ENCODE data around the gene ARSJ. TPM values are rescaled to one million over a fixed set of nuclear protein-coding genes. Genes with fewer than 3 reads are reported as not detected.
A peak's percentile ranks its signal among the peaks of the same experiment; 100 is the strongest.

ARSJ gene
- polyA plus RNA-seq, 4 donors: 0.22 to 14.4 (median 1.0) TPM; not detected in 1

DNA sequence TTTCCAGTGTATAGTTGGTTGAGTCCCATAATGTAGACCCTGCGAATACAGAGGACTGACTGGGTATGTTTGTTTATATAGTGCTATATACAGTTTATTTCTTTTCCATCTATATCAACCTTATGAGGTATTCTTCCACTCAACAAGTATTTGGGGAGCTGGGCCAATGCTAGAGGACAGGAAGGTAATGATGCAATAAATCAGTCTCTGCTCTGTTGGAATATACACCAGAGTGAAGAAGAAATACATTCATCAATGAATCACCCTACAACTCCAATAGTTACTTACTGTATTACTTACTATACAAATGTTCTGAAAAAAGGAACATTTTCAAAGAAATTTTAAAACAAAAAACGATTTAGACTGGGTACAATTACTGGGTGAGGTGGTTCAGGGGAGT is 2.1 kb upstream of the ARSJ start:
- H3K4me3 ChIP-seq (ENCODE audit: low read depth in 1 of 3, low read length in 3 of 3): no peak overlapping the region
- H3K27ac ChIP-seq (ENCODE audit: low read depth in 1 of 3, low read length in 2 of 3): no peak overlapping the region
- H3K36me3 ChIP-seq (ENCODE audit: control insufficient read depth in 3 of 3, insufficient read depth in 2 of 3, low read depth in 1 of 3, low read length in 3 of 3): no peaks in the 10 kb centered on the region
- no peak for FAIRE-seq
- no peaks in the 10 kb centered on the region for H3K9me3 ChIP-seq (ENCODE audit: control insufficient read depth in 2 of 2, insufficient read depth in 1 of 2, low read depth in 1 of 2, low read length in 1 of 2)
- H3K4me1 ChIP-seq (ENCODE audit: control insufficient read depth in 3 of 3, insufficient read depth in 2 of 3, low read depth in 1 of 3, low read length in 2 of 3): peaks cover 0 to 3% (median 0%) of the 10 kb centered on the region in 3 donors
- peaks cover 0 to 1% (median 0%) of the 10 kb centered on the region in 3 donors for H3K27me3 ChIP-seq (ENCODE audit: control insufficient read depth in 3 of 3, insufficient read depth in 3 of 3, low read length in 3 of 3)
- DNase-seq: no peak
- WGBS, 3 donors: 75 to 84% (median 83%) methylated on average over 2 of the region's 2 CpGs

- peaks cover 0 to 1% (median 0%) of the 10 kb centered on the region in 3 donors for H3K27me3 ChIP-seq (ENCODE audit: control insufficient read depth in 3 of 3, insufficient read depth in 3 of 3, low read length in 3 of 3)
- peak overlapping the region; percentile 21 to 72 (median 44) for H3K4me3 ChIP-seq (ENCODE audit: low read depth in 1 of 3, low read length in 3 of 3)
- H3K4me1 ChIP-seq (ENCODE audit: control insufficient read depth in 3 of 3, insufficient read depth in 2 of 3, low read depth in 1 of 3, low read length in 2 of 3): peaks cover 0 to 5% (median 0%) of the 10 kb centered on the region in 3 donors
- no peaks in the 10 kb centered on the region for H3K36me3 ChIP-seq (ENCODE audit: control insufficient read depth in 3 of 3, insufficient read depth in 2 of 3, low read depth in 1 of 3, low read length in 3 of 3)
- DNase-seq (peak in 1 of 2 donors; percentile 32), FAIRE-seq (no peak)
- 5 to 8% (median 5%) methylated on average over 17 of the region's 17 CpGs for WGBS, 3 donors
- peak overlapping the region in 2 of 3 donors; percentile 60 to 79 for H3K27ac ChIP-seq (ENCODE audit: low read depth in 1 of 3, low read length in 2 of 3)
- H3K9me3 ChIP-seq (ENCODE audit: control insufficient read depth in 2 of 2, insufficient read depth in 1 of 2, low read depth in 1 of 2, low read length in 1 of 2): no peaks in the 10 kb centered on the region
These were observed 613 bp upstream of the ARSJ start for GRCh38 chr4:113979905-113980615.

GRCh38 chr4:113978561-113979147 is 793 bp downstream of the ARSJ start:
- H3K27ac ChIP-seq (ENCODE audit: low read depth in 1 of 3, low read length in 2 of 3): peak overlapping the region in 1 of 3 donors; percentile 79
- no peaks in the 10 kb centered on the region for H3K36me3 ChIP-seq (ENCODE audit: control insufficient read depth in 3 of 3, insufficient read depth in 2 of 3, low read depth in 1 of 3, low read length in 3 of 3)
- peak in 1 of 2 donors; percentile 68 for DNase-seq
- no peaks in the 10 kb centered on the region for H3K9me3 ChIP-seq (ENCODE audit: control insufficient read depth in 2 of 2, insufficient read depth in 1 of 2, low read depth in 1 of 2, low read length in 1 of 2)
- no peak for FAIRE-seq
- peaks cover 0 to 5% (median 0%) of the 10 kb centered on the region in 3 donors for H3K4me1 ChIP-seq (ENCODE audit: control insufficient read depth in 3 of 3, insufficient read depth in 2 of 3, low read depth in 1 of 3, low read length in 2 of 3)
- peaks cover 0 to 1% (median 0%) of the 10 kb centered on the region in 3 donors for H3K27me3 ChIP-seq (ENCODE audit: control insufficient read depth in 3 of 3, insufficient read depth in 3 of 3, low read length in 3 of 3)
- peak overlapping the region in 1 of 3 donors; percentile 72 for H3K4me3 ChIP-seq (ENCODE audit: low read depth in 1 of 3, low read length in 3 of 3)
- WGBS, 3 donors: 51 to 81% (median 80%) methylated on average over 18 of the region's 18 CpGs

GRCh38 chr4:113978105-113978504 is 1.3 kb downstream of the ARSJ start:
- Histone ChIP-seq H3K4me1 (ENCODE audit: control insufficient read depth in 3 of 3, insufficient read depth in 2 of 3, low read depth in 1 of 3, low read length in 2 of 3) (peaks cover 0 to 5% (median 0%) of the 10 kb centered on the region in 3 donors), H3K4me3 (ENCODE audit: low read depth in 1 of 3, low read length in 3 of 3) (peak overlapping the region in 1 of 3 donors; percentile 72), H3K9me3 (ENCODE audit: control insufficient read depth in 2 of 2, insufficient read depth in 1 of 2, low read depth in 1 of 2, low read length in 1 of 2) (no peaks in the 10 kb centered on the region), H3K36me3 (ENCODE audit: control insufficient read depth in 3 of 3, insufficient read depth in 2 of 3, low read depth in 1 of 3, low read length in 3 of 3) (no peaks in the 10 kb centered on the region), H3K27ac (ENCODE audit: low read depth in 1 of 3, low read length in 2 of 3) (peak overlapping the region in 1 of 3 donors; percentile 79), H3K27me3 (ENCODE audit: control insufficient read depth in 3 of 3, insufficient read depth in 3 of 3, low read length in 3 of 3) (no peaks in the 10 kb centered on the region)
- DNase-seq (no peak), FAIRE-seq (no peak)
- WGBS, 3 donors: 77 to 84% (median 83%) methylated on average over 2 of the region's 2 CpGs

DNA sequence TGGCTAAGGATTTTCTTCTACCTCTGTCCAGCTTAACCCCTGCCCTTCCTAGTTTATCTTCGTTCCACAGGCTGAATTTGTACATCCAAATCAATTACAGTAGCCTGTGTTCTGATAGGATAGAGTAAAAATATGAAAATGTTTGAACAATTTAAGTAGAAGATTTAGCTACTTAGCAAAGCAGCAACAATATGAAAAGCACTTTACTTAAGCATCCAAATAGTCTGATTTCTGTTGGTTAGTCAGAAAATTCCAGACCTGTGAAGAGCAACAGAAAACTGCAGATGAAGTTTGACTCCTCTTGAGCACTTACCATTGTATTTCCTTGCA is 2.0 kb downstream of the ARSJ start:
- Histone ChIP-seq H3K36me3 (ENCODE audit: control insufficient read depth in 3 of 3, insufficient read depth in 2 of 3, low read depth in 1 of 3, low read length in 3 of 3) (no peaks in the 10 kb centered on the region), H3K27me3 (ENCODE audit: control insufficient read depth in 3 of 3, insufficient read depth in 3 of 3, low read length in 3 of 3) (no peaks in the 10 kb centered on the region), H3K4me3 (ENCODE audit: low read depth in 1 of 3, low read length in 3 of 3) (peak overlapping the region in 1 of 3 donors; percentile 16), H3K27ac (ENCODE audit: low read depth in 1 of 3, low read length in 2 of 3) (peak overlapping the region in 1 of 3 donors; percentile 24), H3K9me3 (ENCODE audit: control insufficient read depth in 2 of 2, insufficient read depth in 1 of 2, low read depth in 1 of 2, low read length in 1 of 2) (no peaks in the 10 kb centered on the region), H3K4me1 (ENCODE audit: control insufficient read depth in 3 of 3, insufficient read depth in 2 of 3, low read depth in 1 of 3, low read length in 2 of 3) (peaks cover 0 to 5% (median 0%) of the 10 kb centered on the region in 3 donors)
- no peak for FAIRE-seq
- 49 to 80% (median 73%) methylated on average over 1 of the region's 1 CpG for WGBS, 3 donors
- peak in 1 of 2 donors; percentile 28 for DNase-seq

GRCh38 chr4:113976741-113977525 is 2.5 kb downstream of the ARSJ start:
- WGBS, 3 donors: 44 to 47% (median 46%) methylated on average over 2 of the region's 2 CpGs
- Histone ChIP-seq H3K27me3 (ENCODE audit: control insufficient read depth in 3 of 3, insufficient read depth in 3 of 3, low read length in 3 of 3) (no peaks in the 10 kb centered on the region), H3K4me3 (ENCODE audit: low read depth in 1 of 3, low read length in 3 of 3) (peak overlapping the region in 1 of 3 donors; percentile 16), H3K9me3 (ENCODE audit: control insufficient read depth in 2 of 2, insufficient read depth in 1 of 2, low read depth in 1 of 2, low read length in 1 of 2) (no peaks in the 10 kb centered on the region), H3K27ac (ENCODE audit: low read depth in 1 of 3, low read length in 2 of 3) (peak overlapping the region in 1 of 3 donors; percentile 24), H3K36me3 (ENCODE audit: control insufficient read depth in 3 of 3, insufficient read depth in 2 of 3, low read depth in 1 of 3, low read length in 3 of 3) (no peaks in the 10 kb centered on the region), H3K4me1 (ENCODE audit: control insufficient read depth in 3 of 3, insufficient read depth in 2 of 3, low read depth in 1 of 3, low read length in 2 of 3) (peaks cover 0 to 5% (median 0%) of the 10 kb centered on the region in 3 donors)
- FAIRE-seq: no peak
- peak in 1 of 2 donors; percentile 30 for DNase-seq

DNA sequence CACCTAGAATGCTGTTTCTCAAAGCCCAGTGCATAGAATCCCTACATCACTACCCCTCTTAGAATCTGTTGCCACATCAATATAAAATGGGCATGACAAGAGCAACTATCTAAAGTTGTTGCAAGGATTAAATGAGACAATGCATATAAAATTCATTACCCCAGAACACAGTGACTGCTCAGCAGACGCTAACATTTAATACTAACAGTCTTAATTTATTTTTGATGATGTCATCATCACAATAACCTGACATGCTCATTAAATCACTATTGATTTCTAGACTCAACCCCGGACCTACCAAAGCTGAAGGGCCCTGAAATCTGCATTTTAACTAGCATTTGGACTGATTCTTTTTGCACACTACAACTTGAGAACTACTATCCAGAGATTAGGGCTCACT is 3.9 kb downstream of the ARSJ start:
- no peaks in the 10 kb centered on the region for H3K27me3 ChIP-seq (ENCODE audit: control insufficient read depth in 3 of 3, insufficient read depth in 3 of 3, low read length in 3 of 3)
- H3K4me3 ChIP-seq (ENCODE audit: low read depth in 1 of 3, low read length in 3 of 3): no peak overlapping the region
- no peak overlapping the region for H3K27ac ChIP-seq (ENCODE audit: low read depth in 1 of 3, low read length in 2 of 3)
- no peaks in the 10 kb centered on the region for H3K9me3 ChIP-seq (ENCODE audit: control insufficient read depth in 2 of 2, insufficient read depth in 1 of 2, low read depth in 1 of 2, low read length in 1 of 2)
- H3K4me1 ChIP-seq (ENCODE audit: control insufficient read depth in 3 of 3, insufficient read depth in 2 of 3, low read depth in 1 of 3, low read length in 2 of 3): peaks cover 0 to 2% (median 0%) of the 10 kb centered on the region in 3 donors
- WGBS, 3 donors: 83 to 91% (median 90%) methylated on average over 2 of the region's 2 CpGs
- FAIRE-seq: no peak
- peaks cover 0 to 1% (median 0%) of the 10 kb centered on the region in 3 donors for H3K36me3 ChIP-seq (ENCODE audit: control insufficient read depth in 3 of 3, insufficient read depth in 2 of 3, low read depth in 1 of 3, low read length in 3 of 3)
- DNase-seq: no peak

DNA sequence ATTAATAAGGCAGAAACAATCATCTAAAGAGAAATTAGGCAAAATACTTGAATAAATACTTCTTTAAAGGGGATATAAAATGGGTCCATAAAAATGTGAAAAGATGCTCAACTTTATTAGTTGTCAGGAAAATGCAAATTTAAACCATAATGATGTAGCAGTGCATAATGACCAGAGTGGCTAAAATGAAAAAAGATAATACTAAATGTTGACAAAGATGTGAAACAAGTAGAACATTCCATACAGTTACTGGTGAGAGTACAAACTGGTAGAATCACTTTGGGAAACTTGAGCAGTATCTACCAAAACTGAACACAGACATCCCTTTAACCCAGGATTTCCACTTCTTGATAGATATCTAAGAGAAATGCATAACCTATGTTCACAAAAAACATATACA is 5.0 kb downstream of the ARSJ start:
- Histone ChIP-seq H3K27ac (ENCODE audit: low read depth in 1 of 3, low read length in 2 of 3) (no peak overlapping the region), H3K36me3 (ENCODE audit: control insufficient read depth in 3 of 3, insufficient read depth in 2 of 3, low read depth in 1 of 3, low read length in 3 of 3) (peaks cover 0 to 3% (median 0%) of the 10 kb centered on the region in 3 donors), H3K4me1 (ENCODE audit: control insufficient read depth in 3 of 3, insufficient read depth in 2 of 3, low read depth in 1 of 3, low read length in 2 of 3) (peaks cover 0 to 2% (median 0%) of the 10 kb centered on the region in 3 donors), H3K9me3 (ENCODE audit: control insufficient read depth in 2 of 2, insufficient read depth in 1 of 2, low read depth in 1 of 2, low read length in 1 of 2) (no peaks in the 10 kb centered on the region), H3K27me3 (ENCODE audit: control insufficient read depth in 3 of 3, insufficient read depth in 3 of 3, low read length in 3 of 3) (no peaks in the 10 kb centered on the region), H3K4me3 (ENCODE audit: low read depth in 1 of 3, low read length in 3 of 3) (no peak overlapping the region)
- DNase-seq: no peak
- FAIRE-seq: no peak

Measured in small intestine (tissue), 7 donors.